ENCODE data around the gene TMEM184B. TPM values are rescaled to one million over a fixed set of nuclear protein-coding genes. Genes with fewer than 3 reads are reported as not detected.

TMEM184B gene
- total and polyA plus RNA-seq, 4 donors, result 7.5 to 12.6 (median 9.9) TPM

- Histone ChIP-seq H3K36me3 (ENCODE audit: control insufficient read depth in 4 of 4, insufficient read depth in 3 of 4, low read depth in 1 of 4, low read length in 3 of 4) (peaks cover 0 to 3% (median 1%) of the 10 kb centered on the region in 4 donors), H3K27ac (ENCODE audit: low read depth in 1 of 2, low read length in 2 of 2) (peak overlapping the region; percentile 87 to 92), H3K9ac (ENCODE audit: low read depth in 1 of 2, low read length in 2 of 2) (peak overlapping the region; percentile 57 to 63), H3K4me3 (ENCODE audit: low read depth in 1 of 3, low read length in 3 of 3) (peak overlapping the region; percentile 15 to 80 (median 19)), H3K27me3 (ENCODE audit: control insufficient read depth in 4 of 4, insufficient read depth in 4 of 4, low read length in 3 of 4) (no peaks in the 10 kb centered on the region), H3K9me3 (ENCODE audit: control insufficient read depth in 4 of 4, low read length in 3 of 4) (no peaks in the 10 kb centered on the region), H3K4me1 (ENCODE audit: control insufficient read depth in 4 of 4, insufficient read depth in 4 of 4, low read length in 3 of 4) (peaks cover 0 to 10% (median 3%) of the 10 kb centered on the region in 4 donors)
- 21% methylated on average over 12 of the region's 12 CpGs for WGBS
- TF ChIP-seq RXRA (IDR thresholded peaks at IDR 0.05), result no peak
- no peak for TF ChIP-seq REST (IDR thresholded peaks at IDR 0.05)
- TF ChIP-seq YY1 (IDR thresholded peaks at IDR 0.05), result no peak
- TF ChIP-seq HNF4A (conservative IDR thresholded peaks at IDR 0.05), result no peak
- no peak for TF ChIP-seq CTCF (IDR thresholded peaks at IDR 0.05; ENCODE audit: low read depth, low read length, missing input control)
- TF ChIP-seq RAD21 (IDR thresholded peaks at IDR 0.05), result no peak
- DNase-seq (ENCODE audit: low spot score), result no peak
Measured at GRCh38 chr22:38315823-38316363, 43.1 kb upstream of the TMEM184B start.

GRCh38 chr22:38314933-38315822 lies 42.4 kb upstream of the TMEM184B start:
- Histone ChIP-seq H3K9ac (ENCODE audit: low read depth in 1 of 2, low read length in 2 of 2) (peak overlapping the region in 1 of 2 donors; percentile 63), H3K4me3 (ENCODE audit: low read depth in 1 of 3, low read length in 3 of 3) (peak overlapping the region in 1 of 3 donors; percentile 80), H3K4me1 (ENCODE audit: control insufficient read depth in 4 of 4, insufficient read depth in 4 of 4, low read length in 3 of 4) (peaks cover 7 to 17% (median 10%) of the 10 kb centered on the region in 4 donors), H3K27ac (ENCODE audit: low read depth in 1 of 2, low read length in 2 of 2) (peak overlapping the region; percentile 87 to 92), H3K36me3 (ENCODE audit: control insufficient read depth in 4 of 4, insufficient read depth in 3 of 4, low read depth in 1 of 4, low read length in 3 of 4) (peaks cover 0 to 3% (median 1%) of the 10 kb centered on the region in 4 donors), H3K9me3 (ENCODE audit: control insufficient read depth in 4 of 4, low read length in 3 of 4) (no peaks in the 10 kb centered on the region), H3K27me3 (ENCODE audit: control insufficient read depth in 4 of 4, insufficient read depth in 4 of 4, low read length in 3 of 4) (no peaks in the 10 kb centered on the region)
- DNase-seq (ENCODE audit: low spot score), result no peak
- no peak for TF ChIP-seq HNF4A (conservative IDR thresholded peaks at IDR 0.05)
- peak; percentile 9 for TF ChIP-seq SP1 (IDR thresholded peaks at IDR 0.05)
- WGBS, result 36% methylated on average over 21 of the region's 21 CpGs

Data from liver (tissue), 9 donors.